Measurements from ENCODE around the gene CAMK1G. TPM values are rescaled to one million over a fixed set of nuclear protein-coding genes. Genes with fewer than 3 reads are reported as not detected.

Gene CAMK1G
- total RNA-seq, 4 donors from 2014 or later, result 0.51 TPM; not detected in 3

DNA sequence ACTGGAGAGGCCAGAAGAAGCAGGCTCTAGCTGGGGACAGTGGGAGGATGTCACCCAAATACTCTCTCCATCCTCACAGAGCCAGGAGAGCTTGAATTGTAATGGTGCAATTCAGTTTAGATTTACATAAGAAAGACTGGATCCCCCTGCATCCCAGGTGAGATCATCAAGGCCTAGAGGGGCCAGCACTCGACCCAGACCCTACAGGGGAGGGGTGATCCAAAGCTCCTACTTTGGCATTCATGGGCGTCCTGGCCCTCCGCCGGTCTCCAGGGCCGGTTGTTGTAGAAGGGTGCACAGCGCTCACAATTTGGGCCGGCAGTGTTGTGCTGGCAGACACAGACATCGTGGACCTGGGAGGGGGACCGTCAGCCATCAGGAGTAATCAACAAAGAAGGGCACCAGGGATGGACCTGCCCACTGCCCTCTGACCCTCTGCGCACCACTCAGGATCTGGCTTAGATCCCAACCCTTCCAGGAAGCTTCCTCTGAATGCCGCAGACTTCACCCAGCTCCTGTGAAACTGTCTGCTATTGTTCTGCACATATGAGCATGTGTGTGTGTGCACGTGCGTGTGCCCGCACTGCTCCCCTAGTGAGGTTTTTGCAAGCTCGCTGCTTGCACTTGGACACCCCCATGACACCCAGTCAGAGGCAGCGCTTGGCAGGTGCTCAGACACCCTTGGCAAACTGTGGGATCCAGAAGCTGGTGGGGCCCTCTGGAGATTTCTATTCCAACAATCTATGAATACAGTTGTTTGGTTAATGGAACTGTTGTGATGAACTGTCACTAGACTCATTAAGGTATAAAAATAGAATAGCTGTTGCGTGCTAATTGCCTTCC lies 47.1 kb downstream of the CAMK1G start:
- TF ChIP-seq, protein P1, sequence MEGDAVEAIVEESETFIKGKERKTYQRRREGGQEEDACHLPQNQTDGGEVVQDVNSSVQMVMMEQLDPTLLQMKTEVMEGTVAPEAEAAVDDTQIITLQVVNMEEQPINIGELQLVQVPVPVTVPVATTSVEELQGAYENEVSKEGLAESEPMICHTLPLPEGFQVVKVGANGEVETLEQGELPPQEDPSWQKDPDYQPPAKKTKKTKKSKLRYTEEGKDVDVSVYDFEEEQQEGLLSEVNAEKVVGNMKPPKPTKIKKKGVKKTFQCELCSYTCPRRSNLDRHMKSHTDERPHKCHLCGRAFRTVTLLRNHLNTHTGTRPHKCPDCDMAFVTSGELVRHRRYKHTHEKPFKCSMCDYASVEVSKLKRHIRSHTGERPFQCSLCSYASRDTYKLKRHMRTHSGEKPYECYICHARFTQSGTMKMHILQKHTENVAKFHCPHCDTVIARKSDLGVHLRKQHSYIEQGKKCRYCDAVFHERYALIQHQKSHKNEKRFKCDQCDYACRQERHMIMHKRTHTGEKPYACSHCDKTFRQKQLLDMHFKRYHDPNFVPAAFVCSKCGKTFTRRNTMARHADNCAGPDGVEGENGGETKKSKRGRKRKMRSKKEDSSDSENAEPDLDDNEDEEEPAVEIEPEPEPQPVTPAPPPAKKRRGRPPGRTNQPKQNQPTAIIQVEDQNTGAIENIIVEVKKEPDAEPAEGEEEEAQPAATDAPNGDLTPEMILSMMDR (IDR thresholded peaks at IDR 0.05; ENCODE audit: low read depth), result no peak

DNA sequence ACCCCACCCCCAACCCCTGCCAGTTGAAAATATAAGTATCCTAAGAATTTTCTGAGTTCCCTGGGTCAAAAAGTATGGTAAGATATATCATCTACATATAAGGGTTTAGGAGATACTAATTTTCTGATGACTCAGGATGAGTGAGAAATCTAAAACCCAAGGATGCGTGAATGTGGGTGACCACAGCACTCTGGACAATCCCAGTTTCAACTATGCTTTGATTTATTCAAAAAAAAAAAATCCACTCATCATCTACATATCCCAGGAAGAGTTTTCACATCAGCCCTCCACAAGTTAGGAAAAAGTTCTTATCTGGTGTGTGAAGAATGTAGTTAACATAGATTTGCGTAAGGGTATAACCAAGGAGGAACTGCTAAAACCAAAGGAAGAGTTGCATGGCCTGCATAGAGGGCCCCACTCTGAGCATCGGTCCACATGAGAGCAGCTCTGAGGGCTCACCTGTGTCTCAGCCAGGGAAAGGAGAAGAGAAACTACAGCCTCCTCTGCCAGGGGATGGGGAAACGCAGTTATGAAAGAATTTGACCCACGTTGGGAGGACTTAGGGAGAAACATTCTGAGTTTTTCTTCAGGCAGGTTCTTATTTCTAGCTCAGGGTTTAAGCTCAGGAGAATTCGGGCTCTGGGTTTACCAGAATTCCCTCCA lies 50.0 kb downstream of the CAMK1G start:
- TF ChIP-seq, protein P1 (IDR thresholded peaks at IDR 0.05; ENCODE audit: low read depth), result no peak

DNA sequence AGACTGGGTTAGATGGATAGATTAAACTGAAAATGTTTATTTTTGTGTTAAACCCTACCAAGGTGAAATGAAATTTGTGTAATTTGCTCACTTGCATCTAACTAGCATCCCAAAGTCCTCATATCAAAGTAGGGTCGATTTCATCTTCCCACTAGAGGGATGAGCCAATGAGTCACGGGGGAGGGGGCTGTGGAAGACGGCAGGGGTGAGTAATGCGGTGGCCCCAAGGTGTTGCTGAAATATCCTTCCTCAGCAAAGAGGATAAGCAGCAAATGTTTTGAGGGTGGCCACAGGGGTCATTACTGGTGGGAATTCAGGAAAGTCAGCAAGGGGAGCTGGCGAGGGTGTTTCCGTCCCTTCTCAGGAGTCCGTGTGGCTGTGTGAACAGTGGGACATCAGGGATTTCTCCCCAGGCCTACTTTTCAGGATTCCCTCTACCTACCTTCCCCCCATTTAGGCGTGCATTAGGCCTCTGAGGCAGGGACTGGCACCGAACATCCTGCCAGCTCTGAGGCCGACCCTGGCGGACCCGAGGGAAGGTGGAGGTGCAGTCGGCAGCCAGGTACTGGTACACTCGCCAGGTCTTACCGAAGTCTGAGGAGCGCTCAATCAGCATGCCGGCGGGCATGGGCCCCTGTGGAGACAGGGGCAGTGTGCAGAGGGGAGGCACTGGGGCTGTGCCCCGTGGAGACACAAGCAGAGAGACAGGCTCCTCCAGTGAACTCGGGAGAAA lies 50.7 kb downstream of the CAMK1G start:
- TF ChIP-seq, protein P1 (IDR thresholded peaks at IDR 0.05; ENCODE audit: low read depth), result no peak

DNA sequence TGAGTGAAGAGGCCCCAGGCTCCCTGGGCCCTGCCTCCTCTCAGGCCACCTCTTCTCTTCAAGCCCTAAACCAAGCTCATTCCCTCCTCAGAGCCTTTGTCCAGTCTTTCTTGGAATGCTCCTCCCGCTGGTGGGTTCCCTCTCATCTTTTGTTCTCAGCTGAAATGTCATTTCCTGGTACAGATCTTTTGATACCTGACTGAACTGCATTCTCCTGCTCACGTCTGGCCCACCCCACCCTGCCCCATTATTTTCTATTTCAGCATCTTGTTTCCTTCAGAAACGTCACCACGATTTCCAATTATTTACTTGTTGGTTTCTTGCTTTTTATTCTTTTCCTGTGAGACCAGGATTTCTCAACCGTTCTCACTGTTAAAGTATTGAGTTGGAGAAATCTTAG lies 52.3 kb downstream of the CAMK1G start:
- TF ChIP-seq, protein P1 (IDR thresholded peaks at IDR 0.05; ENCODE audit: low read depth), result no peak

DNA sequence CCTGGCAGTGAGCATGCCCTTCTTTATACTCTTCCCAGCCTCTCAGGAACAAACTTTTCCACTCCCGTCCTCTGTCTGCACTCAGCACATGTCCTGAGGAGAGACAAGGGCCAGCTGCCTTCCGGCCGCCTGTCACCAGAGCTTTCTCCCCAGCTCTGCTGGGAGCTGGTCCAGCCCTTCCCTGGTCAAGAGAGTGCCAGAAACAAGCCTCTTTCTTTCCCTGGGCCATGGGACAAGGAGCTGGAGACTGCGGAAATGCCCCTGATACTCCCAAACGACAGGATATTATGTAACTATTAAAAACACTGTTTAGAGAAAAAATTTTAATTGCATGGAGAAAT lies 58.3 kb downstream of the CAMK1G start:
- TF ChIP-seq, protein P1 (IDR thresholded peaks at IDR 0.05; ENCODE audit: low read depth), result no peak

DNA sequence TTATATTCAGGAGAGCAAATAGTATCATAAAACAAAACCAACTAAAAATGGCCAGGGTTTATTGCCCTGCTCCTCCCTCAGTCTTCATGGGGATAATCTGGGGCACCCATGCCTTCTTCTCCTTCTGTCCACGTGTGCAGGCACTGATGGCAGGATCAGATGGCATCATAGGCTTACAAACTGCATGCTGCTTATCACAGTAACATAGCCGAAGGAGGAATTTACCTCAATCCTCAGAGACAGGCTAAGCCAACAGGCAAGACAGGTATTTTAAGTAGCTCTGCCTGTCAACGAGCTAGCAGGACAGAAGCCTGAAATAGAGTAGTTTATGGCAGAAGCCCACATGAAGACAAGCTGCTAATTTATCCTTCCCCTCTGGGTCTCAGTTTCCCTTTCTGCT lies 59.3 kb downstream of the CAMK1G start:
- TF ChIP-seq, protein P1 (IDR thresholded peaks at IDR 0.05; ENCODE audit: low read depth), result no peak
